NCI-H2196 treated with DMSO at 0.1 percent for 48 hours (cell line): ENCODE results near the gene PPA2.
"Not testable (repeated sequence)": the region's sequence is repeated elsewhere in the genome, so short reads cannot be mapped to it uniquely, and the experiment has no call there.

Experiments used
- DNase-seq: peaks from one replicate; lab custom pipeline; 2025; ENCODE audit not compliant: unreplicated experiment; lab: John Stamatoyannopoulos, UW

Gene PPA2

DNA sequence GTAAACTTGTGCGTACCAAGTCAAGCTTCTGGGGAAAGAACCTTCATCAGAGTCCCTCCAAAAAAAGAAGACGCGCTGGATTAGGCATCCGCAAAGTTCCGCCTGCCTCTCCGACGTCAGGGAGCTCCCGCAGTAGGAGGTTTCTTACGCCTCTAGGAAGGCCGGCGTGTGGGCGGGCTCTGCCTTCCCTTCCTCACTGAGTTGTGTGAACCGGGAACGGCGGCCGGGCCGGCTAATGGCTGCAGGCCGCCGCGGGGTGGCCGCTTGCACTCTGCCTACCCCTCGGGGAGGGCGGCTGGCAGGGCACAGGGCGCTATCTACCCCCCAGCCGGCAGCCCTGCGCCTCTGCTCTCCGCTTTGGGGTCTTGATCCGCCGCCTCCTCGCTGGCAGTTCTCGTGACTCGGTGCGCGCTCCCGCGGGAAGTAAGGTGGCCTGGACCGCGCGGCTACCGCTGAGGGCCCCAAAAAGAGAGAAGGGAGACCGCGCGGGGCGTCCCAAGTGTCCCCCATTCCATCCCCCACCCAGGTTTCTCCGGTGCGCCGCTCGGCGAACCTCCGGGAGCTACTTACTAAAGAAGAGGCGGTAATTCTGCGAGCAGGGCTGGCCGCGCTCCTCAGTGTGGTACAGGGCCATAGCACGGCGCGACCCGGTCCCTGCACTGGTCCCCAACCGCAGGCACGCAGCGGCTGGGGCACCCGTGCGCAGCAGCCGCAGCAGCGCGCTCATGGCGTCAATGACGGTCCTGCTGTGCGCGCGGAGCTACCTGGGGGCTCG is at the start of gene PPA2:
PPA2 (minus strand) TSS at position 739 of the 775 bp plus-strand sequence; CDS start at position 727, 12 bp downstream.
- DNase-seq: peak; percentile 39

DNA sequence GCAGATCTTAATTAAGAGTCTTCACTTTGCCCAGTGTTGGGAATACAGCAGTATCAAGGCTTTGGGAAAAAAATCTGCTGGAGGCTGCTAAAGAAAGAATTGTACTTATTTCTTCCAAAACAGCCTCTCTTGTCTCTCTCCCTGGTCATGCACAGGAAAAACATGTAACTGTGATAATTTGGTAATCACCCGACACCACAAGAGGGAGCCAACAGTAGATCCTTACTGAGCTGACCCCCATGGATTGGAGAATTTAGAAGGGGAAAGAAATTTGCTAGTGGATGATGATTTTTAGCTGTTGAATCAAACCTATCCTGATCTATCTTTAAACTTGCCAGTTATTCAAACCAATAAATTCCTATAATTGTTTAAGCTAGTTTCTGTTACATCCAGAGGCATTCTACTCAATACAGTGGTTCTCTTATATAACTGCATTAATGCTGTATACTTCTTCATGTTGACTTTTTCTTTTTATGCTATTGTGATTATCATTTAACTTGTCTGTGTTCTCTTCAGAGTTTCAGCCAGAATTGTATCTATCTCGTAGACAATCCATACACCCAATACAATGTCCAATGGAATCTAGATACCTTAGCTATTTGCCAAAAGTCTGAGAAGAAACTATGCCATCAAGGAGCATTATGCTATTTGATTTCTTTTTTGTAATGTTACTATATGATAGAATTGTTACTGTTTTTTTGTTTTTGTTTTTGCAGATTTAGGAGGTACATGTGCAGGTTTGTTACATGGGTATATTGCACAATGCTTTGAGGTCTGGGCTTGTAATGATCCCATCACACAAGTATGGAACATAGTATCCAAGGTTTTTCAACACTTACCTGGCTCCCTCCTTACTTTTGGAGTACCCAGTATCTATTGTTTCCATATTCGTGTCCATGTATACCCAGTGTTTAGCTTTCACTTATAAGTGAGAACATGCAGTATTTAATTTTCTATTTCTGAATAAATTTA is 47.2 kb upstream of the PPA2 start:
- peak; percentile 2 for DNase-seq

DNA sequence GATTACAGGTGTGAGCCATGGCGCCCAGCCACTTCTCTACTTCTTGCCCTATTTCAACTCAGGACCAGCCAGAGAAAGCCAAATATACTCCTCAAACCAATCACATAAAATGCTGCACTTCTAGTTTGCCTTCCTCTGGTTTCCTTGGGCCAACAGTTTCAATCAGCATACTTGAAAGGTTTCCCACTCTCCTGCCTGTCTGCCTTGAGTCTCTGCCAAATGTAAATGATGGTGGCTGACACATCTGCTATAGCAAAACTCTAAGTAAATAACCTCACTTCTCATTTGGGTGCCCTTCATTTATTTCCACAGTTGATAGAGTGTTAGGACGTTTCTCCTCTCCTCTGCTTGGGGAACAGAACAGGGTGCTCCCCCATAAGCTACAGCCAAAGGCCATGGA is 36.4 kb upstream of the PPA2 start:
- no peak for DNase-seq

DNA sequence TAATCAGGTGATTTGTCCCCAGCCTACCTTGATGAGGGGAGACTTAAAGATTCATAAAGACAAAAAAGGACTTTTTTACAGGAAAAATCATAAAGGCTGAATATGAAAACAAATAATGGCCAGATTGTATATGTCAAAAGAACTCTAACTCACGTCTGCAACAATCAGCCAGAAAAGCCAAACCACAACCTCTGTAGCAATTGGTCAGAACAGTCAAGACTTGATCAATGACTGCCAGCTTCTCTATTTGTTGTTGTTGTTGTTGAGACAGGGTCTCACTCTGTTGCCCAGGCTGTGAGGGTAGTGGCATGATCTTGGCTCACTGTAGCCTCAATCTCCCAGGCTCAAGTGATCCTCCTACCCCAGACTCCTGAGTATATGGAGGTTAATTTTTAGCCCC is 35.9 kb upstream of the PPA2 start:
- no peak for DNase-seq

DNA sequence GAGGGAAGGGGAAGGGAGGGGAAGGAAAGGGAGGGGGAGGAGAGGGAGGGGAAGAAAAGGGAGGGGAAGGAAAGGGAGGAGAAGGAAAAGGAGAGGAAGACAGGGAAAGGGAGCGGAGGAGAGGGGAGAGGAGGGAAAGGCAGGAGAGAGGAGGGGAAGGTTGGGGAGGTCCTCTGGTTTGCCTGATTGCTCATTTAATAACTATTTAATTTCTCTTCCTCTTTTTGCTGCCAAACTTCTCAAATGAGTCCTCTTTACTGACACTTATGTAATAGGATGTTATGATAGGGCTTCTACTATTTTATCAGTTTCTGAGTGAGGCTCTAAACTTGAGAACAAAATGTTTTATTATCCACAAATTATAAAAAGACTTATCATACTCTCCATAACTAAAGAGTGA is 35.4 kb upstream of the PPA2 start:
- DNase-seq: no peak

DNA sequence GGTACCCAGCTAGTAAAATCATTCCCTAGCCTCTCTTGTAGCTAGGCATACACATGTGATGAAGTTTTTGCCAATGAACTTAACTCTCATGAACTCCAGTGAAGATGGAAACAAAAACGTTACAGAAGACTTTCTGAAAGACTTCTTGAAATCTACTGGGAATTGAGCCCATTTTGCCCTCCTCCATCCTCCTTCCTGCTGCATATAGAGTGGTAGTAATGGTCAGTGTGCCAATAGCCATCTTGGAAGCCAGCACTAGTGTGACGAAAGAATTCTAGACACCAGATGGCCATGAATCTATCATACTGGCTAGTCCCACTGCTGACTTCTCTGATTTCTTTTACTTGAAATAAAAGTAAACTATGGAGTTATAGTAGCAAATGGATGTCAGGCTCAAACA is 30.9 kb upstream of the PPA2 start:
- no peak for DNase-seq

DNA sequence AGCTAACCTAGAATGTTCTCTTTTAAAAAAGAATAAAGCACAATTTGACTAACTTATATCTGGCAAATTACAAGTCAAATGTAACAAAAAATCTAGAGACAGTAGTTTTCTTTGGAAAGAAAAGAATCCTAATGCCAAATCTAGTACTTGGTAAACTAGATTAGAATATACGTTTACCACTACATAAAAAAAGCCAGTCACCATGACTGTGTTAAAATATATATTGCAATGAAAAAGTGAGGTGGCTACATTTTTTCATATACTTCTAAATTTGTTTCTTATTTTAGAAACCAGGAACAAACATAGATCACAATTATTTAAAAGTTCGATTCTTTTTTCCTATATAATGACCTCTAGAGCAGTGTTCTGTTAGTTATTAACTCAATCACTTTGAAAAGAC is 29.6 kb upstream of the PPA2 start:
- DNase-seq: no peak

DNA sequence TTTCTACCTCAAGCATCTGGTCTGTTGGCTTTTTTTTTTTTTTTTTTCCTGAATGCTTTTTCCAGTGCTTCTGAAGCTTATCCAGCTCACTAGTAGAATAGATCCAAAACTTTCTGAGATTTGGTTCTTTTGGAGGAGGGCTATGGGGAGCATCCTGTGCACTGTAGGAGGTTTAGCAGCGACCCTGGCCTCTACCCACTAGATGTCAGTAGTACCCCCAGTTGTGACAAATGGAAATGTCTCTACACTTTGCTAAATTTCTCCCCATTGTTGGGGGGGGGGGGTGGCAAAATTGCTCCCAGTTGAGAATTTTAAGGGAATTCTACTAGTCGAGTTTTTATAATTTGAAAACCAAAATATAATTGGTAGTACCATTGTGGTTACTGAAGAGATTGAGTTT is 23.0 kb upstream of the PPA2 start:
- no peak for DNase-seq

DNA sequence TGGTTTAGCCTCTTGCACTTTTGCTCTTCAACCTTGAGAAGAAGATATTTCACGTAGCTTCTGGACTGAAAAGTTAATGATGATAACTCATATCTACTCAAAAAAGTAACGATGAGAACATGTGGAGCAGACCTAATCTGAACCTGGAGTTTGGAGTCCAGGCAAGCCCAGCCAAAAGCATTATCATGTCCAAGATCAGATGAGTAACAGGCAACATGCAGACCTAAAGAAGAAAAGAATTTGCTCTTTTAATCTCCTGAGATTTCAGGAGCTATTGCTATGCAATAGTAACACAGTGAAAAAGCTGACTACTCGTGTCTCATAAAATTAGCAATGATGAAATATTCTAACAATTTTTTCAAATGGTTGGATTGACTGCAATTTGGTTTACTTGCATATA is 21.8 kb upstream of the PPA2 start:
- DNase-seq: no peak

DNA sequence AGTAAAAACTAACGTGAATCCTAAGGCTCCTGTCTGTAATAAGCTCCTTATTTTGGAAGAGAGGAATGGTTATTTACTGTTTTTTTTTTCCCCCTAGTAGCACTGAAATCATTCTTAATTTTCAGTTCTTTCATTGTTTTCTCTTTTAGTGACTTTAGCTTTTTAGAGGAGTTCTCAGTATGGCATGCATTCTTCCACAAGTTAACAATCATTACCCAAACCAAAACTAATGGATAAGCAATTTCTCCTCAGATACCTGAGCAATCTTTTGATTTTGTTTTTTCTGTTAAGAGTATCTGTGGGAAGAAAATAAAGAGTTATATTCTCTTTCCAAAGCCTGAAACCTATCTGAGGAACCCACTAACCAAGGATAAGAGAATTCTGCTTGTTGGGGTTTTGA is 16.7 kb upstream of the PPA2 start:
- DNase-seq: no peak

DNA sequence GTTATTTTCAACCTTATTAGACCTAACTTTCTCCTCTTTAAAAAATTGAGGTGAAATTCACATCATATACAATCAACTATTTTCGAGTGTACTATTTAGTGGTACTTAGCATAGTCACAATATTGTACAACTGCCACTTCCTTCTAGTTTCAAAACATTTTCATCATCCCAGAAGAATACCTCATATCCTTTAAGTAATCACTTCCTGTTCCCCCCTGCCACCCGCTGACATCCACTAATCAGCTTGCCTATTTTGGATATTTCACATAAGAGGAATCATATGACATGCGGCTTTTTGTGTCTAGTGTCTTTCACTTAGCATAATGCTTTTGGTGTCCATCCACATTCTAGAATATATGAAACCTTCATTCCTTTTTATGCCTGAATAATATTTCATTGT is 10.0 kb upstream of the PPA2 start:
- DNase-seq: no peak

DNA sequence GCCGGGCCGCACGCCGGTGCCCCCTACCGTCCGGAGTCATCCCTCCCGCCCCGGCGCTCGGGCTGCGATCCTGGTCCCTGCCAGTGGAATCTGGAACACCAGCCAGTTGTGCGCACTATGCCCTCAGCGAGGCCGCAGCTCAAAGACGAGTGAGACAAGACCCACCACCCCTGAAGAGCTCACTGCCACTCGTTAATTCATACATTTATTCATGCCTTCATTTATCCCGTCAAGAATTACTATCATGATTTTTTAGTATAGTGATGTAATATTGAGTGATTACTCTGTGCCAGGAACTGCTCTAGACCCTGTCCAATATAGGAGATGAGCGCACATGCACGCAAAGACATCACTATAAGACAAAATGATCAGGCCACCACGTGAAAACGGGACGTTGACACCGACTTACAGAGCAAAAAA is 247 bp upstream of the PPA2 start:
- DNase-seq: no peak

DNA sequence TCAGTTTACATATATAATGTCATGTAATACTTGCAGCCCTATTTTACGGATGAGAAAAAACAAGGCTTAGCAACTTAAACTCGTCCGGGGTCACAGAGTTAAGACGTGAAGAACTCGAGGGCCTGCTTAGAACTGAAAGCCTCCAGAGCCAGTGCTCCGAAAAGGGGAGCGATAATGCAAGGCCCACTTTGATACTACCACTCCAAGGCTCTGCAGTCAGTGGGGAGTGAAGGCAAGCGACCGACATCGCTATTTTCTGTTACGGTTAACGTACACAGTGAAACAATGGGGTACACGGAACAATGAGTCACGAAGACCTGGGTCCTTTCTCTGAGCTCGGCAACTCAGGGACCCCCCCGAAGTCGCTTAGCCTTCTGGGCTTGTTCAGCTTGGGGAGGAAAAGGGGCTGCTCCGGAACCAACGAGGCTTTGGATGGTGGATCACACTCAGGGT is 965 bp downstream of the PPA2 start:
- no peak for DNase-seq

DNA sequence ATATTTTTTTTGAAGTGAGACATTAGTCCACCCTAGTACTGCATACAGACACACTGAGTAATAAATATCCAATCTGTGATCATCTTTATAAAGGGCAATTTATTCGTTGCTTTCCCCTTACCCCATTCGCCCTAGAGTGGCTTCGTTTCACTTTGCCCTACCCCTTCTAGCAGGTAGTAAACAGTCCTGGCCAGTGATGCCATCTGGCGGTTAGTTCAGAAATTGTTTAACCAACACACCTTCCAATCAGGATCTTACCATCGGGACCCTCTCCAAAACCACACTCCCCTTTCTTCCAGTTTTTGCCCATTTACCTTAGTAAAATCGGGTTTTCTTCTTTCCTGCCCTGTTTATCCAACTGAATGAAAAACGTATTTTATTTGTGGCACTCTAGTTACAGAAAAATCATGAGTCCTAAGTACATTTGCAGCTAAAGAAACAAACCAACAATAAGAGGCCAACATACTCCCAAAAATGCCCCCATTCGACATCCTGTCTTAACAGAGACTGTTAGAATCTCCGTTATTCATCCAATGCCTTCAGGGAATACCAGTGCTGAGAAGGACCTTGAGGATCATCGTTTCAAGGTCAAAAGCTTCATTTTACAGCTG is 2.2 kb downstream of the PPA2 start:
- peak; percentile 1 for DNase-seq

DNA sequence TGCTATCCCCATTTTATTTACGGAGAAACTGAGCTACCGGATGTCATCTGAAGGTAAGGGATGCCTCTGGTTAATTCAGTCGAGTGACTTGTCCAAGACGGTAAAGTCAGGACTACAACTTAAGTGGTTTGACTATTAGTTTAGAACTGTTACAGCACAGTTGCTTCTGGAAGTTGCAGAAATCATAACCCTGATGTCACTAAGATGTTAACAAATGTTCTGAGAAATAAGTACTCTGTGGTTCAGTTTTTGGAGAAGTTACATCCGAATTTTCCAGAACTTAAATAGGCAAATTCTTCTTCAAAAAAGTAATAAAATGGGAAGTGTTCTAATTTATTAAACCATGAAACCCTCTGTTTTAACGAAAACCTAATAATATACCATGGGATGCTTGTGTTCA is 3.1 kb downstream of the PPA2 start:
- DNase-seq: no peak

DNA sequence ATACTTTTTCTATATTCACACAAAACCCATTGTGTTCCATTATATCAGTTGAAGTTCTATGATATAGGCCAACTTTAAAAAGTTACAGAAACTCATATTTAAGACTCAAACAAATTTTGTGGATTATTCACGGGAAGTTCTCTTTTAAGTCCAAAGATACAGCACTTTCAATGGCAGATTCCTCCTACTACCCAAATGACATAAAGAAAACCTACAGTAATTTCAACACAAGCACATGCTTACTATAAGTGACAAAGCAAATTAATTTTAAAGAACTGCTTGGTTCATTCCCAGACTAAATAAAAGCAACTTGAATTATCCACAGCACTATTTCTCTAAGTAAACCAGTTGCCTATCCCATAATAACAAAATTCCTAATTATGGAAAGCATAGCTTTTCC is 4.1 kb downstream of the PPA2 start:
- DNase-seq: no peak

DNA sequence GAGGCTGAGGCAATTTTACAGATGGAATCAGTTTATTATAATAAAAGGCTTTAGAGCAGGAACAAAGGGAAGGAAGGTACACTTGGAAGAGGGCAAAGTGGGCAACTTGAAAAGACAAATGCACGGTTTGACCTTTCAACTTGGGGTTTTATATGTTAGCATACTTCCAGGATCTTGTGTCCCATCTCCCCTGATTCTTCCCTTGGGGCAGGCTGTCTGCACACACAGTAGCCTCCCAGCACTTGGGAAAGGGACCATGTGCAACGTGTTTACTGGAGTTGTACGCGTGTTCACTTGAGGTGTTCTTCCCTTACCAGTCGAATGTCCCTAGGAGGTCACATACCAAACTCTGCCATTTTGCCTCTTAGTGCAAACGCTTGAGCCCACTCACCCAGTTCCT is 7.3 kb downstream of the PPA2 start:
- DNase-seq: no peak

DNA sequence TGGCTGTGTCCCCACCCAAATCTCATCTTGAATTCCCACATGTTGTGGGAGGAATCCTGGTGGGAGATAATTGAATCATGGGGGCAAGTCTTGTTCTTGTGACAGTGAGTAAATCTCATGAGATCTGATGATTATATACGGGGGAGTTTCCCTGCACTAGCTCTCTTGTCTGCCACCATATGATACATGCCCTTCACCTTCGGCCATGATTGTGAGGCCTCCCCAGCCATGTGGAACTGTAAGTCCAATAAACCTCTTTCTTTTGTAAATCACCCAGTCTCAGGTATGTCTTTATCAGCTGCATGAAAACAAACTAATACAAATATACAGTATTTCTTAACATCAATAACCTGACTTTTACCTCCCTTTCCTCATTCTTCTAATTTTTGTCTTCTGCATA is 9.3 kb downstream of the PPA2 start:
- DNase-seq: not testable (repeated sequence)

DNA sequence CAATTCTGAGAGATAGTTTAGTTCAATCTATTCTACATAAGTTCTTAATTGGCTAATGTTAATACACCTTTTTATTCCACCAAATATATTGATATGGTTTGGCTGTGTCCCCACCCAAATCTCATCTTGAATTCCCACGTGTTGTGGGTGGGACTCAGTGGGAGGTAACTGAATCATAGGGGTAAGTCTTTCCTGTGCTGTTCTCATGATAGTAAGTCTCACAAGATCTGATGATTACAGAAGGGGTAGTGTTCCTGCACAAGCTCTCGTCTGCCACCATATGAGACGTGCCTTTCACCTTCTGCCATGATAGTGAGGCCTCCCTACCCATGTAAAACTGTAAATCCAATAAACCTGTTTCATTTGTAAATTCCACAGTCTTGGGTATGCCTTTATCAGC is 11.3 kb downstream of the PPA2 start:
- no peak for DNase-seq

DNA sequence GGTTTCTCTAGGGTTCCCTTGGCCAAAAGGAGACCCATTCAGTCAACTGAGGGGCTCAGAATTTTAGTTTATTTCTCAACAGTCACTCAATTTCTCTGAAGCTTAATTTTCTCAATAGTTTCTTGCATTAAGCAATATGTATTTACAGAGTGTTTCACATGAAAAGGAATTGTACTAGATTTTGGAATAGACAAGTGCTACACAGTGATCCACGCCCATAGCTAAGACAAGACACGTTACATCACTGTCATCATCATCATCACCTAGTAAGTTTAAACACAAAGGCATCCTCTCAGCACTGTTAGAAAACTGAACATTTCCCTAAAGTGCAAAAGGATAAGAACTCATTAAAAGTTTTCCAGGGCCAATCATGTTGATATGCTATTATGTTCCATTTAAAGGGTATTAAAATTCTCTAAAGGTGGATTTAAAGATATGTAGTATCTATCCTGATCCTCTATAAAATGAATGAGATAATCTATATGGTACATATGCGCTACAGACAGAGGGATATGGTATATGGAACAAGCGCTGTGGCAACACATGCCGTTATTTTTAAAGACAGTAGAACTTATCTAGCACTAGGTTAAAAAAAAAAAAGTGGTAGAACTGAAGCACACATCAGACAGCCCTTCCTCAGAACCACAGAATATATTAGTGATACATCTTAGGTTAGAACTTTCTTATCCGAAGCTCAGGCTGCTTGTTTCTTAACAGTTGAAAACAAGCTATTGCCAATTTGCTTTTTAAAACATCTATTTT is 12.1 kb downstream of the PPA2 start:
- no peak for DNase-seq

DNA sequence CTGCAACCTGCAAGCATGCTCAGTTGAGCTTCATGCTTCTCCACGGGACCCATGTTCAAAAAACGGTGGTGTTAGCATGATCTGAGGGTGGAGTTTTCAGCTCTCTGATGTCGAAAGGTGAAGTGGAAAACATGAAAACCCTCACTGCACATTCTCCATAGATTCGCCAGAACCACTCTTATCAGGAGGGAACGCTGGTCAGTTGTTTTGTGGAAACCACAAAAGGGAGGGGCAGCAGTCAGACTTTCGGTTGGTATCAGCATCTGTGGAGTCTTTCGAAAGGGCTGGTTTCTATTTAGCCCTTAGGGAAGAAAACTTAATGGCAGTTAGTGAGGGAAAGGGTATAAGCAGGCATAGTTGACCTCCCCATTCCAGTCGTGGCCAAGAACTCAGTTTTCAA is 12.6 kb downstream of the PPA2 start:
- DNase-seq: no peak
